ENCODE measurements around the gene CCDC185.

CCDC185 gene

DNA sequence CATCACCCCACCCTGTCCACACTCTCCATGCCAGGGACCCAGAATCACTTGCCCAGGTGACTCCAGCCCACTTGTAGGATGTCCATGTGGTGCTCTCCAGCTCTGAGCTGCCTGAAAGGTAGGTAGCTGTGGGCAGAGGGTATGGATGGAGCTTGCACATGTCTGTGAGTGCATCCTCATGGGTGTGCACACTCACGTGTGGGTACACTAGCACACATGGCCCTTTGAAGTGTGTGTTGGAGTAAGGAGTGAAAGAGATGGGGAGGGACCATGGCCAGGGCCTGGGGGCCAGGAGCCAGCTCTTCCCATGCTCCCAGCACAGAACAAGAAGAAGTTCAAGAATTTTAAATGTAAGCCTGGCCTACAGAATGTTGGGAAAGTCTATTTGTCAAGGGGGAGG is 50.2 kb downstream of the CCDC185 start:
- DNase-seq: no peak

DNA sequence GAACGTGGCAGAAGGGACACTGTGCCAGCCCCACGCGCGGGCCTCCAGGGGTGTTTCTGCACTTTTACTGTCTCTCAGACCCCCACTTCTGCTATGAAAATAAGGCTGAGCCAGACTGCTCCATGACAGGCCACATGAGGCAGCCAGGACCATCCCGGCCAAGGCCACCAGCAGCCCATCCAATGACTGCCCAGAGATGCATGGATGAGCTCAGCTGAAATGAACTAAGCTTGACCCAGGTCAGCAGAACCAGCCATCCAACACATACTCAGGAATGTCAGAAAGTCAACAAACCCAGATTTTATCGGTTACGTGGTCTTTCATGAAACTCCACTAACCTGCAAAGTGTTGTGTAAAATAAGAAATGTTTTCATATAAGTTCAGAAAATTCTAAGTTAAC is 51.2 kb downstream of the CCDC185 start:
- DNase-seq: no peak

All from COR-L47 (cell line).